CD4-positive, alpha-beta T cell treated with Interleukin-4 for 1 hour (primary cell): Measurements from ENCODE around the gene ARHGAP22.

ENCODE experiments used
- DNase-seq, 2 donors: peaks; one replicate each; pipeline ENCODE4 v3.0.0-alpha.2; 2020 to 2022

The ARHGAP22 gene

DNA sequence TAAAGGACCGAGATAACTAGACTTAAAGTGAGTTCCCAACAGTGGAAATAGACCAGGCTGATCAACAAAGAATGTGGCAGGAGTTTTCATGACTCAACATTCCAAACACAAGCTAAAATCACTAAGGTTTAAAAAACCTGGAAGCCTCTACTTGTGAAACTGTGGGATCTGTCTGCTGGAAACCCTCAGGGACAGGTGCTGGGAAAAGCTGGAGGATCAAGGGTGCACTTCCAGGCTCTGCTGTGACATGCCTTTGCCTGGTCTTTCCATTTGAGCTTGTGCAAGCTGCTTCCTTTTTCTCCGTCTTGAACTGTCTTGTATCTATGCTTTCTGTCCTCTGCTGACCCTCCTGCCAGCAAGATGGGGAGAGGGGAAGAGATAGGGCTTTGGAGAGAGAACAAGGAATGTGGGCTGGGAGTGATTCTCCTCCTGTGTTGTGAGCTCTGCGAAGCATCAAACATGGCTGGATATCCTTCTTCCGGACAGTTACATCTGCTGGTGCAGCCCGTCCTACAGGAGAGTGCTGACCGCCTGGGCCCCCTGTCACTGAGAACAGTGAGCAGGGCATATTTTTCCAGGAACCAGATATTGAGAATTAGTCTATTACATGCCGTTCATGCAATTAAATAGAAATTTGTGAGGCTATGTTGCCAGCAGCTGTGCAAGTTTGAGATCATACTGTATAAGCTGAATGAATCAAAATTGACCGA lies 25.5 kb downstream of the ARHGAP22 start:
- DNase-seq: no peak

DNA sequence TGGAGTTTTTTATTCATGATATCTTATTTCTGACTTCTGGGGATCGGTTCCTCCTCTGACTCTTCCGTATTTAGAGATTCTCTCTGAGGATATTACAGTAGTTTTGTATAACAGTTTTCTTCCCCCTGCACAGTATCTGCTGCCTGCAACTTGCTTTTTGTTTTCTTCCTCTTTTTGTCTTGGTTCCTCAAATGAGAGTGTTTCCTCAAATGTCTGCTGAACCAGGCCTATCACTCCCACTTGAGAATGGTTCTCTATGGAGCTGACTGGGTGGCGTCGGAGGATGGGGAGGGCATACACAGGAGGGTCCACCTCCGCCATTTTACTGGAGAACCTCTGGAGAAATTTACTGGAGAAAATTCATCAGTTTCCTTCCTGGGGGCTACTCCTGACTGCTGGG lies 27.7 kb downstream of the ARHGAP22 start:
- peak; percentile 18 to 47 for DNase-seq

DNA sequence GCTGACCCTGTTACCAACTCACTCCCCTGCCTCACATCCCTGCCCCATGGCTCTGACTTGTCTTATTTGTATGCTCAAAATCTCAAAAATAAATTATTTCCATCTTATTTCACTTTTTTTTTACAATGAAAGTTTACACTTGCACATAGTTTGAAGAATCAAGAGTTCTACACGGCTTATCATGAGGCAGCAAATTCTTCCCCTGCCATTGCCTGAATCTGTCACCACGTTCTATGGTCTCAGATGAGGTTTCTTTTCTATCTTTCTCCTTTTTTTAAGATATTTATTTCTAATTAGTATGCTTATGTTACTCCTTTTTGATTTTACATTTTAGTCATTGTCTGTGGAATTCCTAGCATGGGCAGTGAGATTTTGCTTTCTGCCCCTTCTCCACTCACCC lies 28.4 kb downstream of the ARHGAP22 start:
- DNase-seq: no peak

DNA sequence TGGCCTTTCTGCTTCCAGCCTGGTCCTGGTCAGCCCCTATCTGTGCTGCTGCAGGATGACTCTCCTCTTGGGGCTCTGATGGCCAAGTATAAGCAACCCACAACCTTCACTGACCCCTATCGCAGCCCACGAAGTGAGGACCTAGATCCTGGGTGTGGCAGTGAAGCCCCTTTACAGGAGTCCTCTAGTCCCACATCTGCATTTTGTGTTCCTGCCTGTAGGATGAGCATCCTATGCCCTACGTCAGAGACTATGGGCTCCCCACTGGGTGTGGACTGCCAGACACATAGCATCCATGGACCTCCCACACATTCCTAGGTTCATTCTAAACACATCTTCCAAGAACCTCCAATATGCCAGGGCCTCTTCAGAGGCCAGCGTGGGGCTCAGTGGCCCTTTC lies 29.0 kb downstream of the ARHGAP22 start:
- DNase-seq: no peak

DNA sequence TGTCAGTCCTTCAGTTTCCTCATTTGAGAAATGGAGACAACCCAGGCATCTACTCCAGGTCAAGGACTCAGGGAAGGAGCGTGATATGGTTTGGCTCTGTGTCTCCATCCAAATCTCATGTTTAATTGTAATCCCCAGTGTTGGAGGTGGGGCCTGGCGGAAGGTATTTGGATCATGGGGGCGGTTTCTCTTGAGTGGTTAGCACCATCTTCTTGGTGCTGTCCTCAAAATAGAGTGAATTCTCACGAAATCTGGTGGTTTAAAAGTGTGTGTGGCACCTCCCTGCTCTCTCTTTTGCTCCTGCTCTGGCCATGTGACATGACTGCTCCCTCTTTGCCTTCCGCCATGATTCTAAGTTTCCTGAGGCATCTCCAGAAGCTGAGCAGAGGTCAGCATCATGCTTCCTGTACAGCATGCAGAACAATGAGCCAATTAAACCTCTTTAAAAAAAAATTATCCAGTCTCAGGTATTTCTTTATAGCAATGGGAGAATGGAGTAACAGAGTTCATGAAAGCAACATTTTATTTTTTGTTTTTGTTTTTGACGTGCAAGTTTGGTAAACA lies 30.0 kb downstream of the ARHGAP22 start:
- peak in 1 of 2 donors; percentile 40 for DNase-seq

DNA sequence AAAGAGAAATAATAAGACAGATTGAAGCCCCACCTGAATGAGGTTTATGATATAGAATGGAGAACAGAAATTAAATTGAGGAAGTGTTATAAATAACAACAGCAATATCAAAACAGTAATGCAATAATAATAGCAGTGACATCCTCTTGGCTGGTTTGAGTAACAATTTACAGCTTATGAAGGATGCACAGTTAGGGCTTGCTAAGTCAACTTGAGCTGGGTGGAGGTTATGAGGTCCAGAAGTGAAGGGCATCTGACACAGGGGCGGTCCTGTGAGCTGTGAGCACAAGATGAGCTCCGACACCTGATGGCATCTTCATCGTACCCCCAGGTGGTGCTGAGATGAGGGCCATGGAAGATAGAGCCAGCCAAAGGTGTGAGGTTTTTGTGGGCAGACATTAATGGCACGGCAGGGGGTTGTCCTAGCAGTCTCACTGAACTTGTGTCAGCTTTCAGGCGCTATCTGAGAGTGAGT lies 30.5 kb downstream of the ARHGAP22 start:
- peak in 1 of 2 donors; percentile 26 for DNase-seq

DNA sequence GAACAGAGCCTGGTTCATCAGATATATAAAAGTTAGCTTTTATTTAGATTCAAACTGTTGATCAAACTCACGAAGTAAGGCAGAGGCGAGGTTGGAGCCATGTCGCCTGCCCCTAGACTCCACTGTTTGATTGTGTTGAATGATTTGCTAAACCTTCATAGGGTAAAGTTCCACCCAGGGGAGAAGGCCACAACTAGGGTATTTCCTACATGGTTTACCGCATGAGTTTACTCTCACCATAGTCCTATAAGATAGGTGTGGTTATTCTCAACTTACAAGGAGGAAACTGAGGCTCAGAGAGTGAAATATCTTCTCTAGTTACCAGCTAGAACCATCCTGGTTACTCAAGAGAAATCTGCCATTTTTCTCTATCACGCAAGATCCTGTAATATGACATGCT lies 31.8 kb downstream of the ARHGAP22 start:
- DNase-seq: no peak

DNA sequence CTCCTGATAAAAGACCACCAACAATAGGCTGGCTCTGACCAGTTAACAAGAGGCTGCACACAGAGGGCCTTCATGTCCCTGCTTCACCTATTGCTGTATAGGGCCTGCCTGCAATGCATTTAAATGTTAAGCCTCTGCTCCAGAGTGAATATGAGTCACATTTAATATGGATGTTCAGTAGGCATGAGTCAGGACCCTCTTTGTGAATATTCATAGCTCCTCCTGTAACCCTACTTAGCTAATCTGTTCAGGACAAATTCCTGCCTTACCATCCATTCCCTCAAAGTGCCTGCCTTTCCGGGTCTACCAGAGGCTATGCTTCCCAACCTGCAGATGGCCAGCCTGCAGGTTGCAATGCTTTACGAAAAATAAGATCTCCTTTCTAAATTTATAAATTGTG lies 32.5 kb downstream of the ARHGAP22 start:
- DNase-seq: no peak

DNA sequence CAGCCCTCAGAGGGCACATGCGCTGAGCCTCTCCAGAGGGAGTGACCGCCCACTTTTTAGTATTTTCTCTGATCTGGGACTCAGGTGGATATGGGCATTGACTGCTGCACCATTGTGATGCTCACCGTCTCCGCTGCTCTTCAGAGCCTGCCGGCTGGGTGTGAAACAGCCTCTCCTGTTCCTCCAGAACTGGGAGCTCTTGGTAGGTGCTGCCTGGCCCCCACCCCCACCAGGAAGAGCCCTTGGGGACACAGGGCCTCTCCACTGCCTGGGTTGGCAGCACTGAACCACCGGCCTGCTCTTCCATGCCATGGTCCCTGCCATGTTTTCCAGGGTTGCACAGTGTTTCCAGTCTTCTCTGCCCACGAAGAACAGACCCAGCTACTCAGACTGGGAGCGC lies 36.3 kb downstream of the ARHGAP22 start:
- no peak for DNase-seq

DNA sequence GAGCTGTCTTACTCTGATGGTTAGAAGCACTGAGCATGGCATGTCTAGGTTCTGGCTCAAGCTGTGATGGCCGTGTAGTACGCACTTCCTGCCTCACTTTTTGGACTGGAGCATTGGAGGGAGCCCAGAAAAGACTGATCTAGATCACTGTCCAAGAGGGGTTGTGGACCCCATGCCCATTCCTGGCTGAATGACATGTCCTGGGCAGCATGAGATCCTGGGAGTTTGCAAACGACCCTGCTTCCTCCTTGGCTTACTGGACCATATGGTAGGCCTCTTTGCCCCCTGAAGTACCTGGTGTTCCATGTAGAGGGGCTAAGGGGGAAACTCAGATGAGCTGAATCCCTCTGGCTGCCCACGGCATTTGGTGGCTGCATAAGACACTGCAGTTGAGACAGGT lies 36.7 kb downstream of the ARHGAP22 start:
- no peak for DNase-seq

DNA sequence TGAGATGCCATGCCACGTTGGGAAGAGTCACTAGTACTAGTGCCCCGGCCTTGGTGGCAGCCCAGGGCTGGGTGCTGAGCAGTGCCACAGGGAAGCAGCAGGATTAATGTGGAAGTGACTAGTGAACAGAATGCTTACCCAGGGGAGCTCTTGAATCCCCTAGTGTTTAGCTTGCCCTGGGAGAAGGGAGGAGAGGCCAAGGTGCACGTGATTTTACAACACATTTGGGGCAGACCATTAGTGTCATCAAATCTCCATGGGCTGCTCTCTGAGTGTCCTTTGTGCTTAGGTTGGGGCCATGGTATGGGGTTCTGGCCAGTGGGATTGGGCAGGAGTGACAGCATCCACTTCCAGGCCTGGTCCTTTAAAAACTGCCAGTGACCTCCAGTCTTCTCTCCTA lies 37.5 kb downstream of the ARHGAP22 start:
- no peak for DNase-seq

DNA sequence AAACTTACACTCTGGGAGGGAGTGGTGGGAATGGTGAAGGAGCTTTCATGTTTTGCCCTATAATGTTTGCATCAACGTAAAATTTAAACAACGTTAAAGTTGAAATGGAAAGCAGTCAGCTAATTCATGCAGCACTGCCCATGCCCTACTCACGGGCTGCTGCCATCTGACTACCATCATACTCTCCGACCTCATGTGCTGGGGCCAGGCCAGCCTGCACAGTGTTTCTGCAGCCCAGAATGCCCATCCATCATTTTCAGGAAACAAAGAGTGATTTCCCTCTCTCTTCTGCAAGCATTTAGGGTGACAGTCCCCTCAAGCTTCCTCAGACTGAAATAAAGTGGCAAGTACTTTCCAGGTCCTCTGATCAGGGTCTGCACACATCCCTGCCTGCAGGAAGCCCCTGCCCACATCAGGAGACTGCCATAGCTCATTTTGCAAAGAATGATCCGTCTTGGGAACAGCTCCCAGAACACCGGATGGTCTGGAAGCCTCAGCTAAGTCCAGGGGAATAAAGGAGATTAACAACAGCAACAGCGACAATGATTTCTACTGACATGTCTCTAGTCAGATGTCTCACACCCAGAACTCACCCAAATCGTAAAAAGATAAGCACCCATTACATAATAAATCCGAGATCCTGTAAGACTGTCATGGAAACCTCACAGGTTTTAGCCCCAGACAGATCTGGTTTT lies 40.3 kb downstream of the ARHGAP22 start:
- DNase-seq: no peak

DNA sequence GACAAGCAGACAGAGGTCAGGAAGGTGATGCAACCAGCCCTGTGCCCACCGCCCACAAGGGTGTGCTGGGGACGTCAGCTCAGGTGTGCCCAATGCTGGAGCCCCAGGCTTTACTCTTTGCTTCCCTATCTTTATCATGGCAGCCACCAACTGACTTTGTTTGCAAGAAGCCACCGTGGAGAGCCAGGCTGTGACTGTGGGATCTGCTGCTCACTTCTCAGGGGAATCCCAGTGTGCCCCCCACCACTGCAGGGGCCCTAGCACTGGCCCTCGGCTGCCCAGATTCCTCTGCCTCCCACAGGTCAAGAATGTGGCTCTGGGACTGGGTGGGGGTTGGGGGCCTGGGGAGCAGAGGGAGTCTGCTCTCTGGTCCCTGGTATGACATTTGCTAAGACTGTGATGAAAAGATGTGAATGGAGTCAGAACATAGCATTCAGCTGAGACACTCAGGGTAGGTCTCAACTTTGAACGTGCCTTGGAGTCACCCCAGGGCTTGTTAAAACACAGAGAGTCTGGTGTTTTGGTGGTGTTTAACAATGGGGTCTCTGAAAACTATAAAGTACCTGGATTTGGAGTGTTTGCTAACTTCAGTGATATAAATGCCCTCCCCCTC lies 47.3 kb downstream of the ARHGAP22 start:
- no peak for DNase-seq

DNA sequence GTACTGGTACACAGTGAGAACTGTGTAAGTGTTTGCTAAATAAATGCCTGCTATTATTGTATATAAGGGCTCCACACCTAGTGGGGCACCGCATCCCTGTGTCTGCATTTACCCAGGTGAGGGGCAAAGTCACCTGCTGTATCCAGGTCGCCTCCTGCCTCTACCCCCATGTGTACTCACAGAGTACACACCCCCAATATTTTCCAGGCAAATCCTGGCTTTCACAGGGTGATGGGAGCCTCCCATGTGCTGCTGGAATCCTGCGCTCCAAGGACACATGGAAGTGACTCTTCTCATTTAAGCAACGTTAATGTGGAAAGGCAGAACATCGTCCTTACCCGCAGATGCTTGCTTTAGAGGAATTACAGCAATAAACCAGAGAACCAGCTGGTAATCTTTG lies 48.2 kb downstream of the ARHGAP22 start:
- DNase-seq: no peak

DNA sequence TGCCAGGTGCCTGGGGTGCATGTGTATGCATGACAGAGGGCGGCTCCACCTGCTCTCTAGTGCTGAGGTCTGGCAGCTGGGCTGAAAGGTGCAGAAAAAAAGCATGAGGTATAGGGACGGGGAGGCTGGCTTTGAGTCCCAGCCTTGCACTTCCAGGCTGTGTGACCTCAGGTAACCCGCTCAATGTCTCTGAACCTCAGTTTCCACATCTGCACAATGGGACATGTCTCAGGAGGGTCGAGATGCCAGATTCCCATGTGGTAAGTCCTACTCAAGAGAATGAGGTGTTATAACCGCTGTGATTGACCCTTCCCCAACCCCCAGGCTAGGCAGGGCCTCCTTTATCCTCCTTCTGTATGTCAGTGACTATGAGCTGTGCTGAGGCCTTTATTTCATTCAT lies 48.8 kb downstream of the ARHGAP22 start:
- DNase-seq: no peak

DNA sequence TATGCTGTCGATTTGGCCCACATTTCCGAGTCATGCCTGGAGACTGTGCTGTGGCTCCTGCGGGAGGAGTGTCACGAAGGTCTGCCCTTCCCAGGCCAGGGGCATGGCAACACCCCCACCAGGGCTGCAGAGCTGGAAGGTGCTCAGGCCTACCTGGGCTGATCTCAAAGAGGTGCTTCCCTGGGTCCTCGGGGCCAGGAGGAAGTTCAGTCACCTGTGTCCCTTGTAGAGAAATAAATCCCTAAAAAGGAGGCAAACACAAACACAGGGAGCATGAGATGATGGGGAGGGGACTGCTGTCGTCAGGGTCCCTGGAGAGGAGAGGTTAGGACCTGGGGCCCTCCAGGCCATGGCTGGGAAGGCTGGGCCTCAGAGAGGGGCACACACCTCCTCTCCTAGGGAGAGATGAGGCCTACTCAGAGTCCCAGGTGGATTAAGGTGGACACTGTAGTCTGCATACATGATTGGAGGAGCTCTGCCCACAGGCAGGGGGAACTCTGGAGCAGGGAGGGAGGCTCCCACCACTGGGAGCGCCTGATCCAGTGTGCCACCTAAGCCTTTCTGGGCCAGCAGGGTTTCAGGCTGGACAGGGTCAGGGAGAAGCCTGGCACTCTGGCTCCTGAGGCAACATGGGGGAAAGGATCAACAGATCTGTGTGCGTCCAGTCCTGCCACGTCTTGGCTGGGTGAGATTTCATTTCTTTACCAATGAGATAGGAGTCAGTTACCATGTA lies 49.4 kb downstream of the ARHGAP22 start:
- DNase-seq: no peak

DNA sequence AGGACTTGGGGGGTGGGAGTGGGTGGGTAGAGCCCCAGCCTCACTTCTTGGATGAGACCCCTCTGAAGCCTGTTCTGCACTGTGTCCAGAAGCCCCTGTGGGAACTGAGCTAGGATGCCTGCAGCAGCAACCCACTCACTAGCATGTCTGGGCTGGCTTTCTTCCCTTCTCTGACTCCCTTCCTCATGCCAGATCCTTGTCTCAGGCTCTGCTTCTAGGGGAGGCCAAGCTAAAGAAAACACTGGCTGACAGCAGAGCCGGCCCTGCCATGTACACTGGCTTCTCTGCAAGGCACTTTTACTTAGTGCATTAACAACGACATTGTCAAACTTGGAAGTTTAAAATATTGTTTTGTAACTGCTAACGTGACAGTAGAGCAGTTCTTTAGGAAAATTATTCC lies 50.2 kb downstream of the ARHGAP22 start:
- no peak for DNase-seq

DNA sequence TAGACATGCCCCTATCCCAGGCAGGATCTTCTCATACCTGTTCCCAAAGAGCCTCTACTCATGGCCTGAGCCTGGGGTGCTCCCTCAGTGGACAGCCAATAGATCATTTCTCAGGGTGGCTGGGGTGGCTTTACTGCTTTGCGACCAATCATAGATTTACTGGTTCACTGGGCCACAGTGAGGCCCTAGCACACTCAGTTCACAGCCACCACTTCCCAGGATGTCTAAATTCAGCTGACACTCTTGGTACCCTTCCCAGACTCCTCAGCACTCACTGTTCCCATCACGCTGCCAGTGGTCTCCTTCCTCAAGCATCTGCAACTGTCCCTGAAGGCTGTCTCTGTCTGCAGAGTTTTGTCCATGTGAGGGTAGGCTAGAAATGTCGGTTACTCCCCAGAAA lies 50.6 kb downstream of the ARHGAP22 start:
- DNase-seq: no peak

DNA sequence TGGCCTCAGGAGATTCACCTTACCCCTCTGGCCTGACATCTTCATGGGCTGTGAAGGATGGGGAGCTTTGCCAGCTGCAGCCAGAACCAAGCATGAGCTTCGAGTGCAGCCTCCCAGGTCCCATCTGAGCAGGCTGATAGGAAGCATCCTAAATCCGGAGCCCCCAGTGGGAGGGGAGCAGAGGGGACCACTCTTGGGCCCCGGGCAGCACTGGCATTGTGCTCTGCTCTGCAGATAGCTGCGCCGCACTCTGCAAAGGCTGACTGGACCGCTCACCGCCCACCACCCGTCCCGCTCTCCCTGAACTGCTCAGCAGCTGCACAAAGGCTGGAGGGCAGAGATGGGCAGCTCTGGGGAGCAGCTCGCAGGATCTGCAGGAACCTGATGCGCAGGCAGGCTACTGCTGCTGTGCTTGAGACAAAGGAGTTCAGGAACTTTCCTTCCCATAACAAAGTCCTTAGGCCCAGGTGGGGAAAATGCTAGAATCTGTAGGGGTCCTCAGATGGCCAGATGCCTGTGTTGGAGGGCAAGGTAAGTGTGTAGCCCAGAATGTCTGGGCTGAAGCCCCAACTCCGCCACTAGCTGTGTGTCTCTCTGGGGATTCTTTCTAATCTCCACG lies 51.8 kb downstream of the ARHGAP22 start:
- no peak for DNase-seq

DNA sequence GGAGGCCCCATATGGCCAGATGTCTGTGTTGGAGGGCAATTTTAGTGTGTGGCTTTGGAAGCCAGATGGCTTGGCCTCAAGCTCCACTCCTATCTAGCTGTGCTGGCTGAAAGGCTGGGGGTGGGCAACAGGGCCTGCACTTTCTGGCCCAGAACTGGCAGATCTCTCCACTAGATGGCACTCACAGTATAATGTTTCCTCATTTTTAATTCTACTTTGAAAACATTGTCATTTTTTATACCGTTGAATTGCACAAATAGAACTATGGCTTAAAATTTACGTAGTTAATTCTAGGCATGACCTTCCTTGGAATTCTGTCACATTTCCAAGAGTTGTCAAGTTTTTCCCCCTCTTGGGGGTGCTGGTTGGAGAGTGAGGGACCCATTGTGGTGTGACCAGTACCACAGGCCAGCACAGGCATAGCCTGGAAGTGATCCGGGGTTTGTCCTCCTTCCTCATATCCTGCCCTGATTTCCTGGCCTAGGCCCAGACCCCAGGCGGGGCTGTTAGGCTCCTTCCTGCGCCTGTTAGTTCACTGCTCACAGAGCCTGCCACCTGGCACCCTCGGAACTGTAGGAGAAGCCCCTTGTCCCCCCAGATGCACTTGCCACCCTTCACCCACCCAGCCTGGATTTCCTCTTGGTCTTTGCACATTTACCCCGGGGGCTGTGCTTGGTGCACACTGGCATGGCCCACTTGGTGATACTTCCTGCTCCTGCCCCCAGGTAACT lies 52.8 kb downstream of the ARHGAP22 start:
- peak in 1 of 2 donors; percentile 44 for DNase-seq

DNA sequence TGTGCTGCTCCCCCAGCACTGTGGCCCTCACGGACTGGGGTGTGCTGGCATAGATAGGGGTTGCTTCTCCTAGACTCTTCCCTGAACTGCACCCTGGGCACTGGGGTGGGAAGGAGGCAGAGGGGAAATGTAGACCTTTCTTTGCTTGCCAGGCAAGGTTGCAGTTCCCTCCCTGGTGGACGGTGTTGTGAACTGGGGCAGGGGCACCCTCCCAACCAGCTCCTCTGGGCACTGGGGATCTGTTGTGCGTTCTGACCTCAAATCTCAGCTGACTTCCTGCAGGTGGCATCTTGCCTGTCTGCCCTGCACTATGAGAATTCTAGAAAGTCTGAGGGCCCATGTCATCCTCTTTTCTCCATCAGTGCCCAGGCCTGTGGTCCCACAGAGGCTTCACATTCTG lies 53.9 kb downstream of the ARHGAP22 start:
- DNase-seq: no peak
